NCI-H524 (cell line): ENCODE measurements around the gene NIPAL3.
"Not testable (repeated sequence)": the region's sequence is repeated elsewhere in the genome, so short reads cannot be mapped to it uniquely, and the experiment has no call there.

Experiments used
- DNase-seq, 2 experiments: peaks; one replicate each; lab custom pipeline; 2025; lab: John Stamatoyannopoulos, UW

The NIPAL3 gene

DNA sequence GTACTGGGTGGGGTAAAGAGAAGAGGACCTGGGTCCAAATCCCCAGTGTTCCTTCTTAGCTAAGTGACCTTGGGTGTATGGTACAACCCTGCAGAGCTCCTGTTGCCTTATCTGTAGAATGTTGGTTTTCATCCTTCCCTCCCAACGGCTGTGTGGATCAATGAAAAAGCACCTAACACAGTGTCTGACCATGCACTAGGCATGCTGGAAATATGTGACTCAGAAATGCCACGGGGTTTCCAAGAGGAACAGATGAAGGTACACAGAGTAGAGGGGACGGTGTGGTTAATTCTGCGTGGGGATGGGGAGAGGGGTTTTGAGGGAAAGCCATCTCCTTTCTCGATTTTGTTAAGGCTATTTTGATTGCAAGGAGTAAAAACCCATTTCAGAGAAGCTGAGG lies 8.6 kb downstream of the NIPAL3 start:
- no peak for DNase-seq

DNA sequence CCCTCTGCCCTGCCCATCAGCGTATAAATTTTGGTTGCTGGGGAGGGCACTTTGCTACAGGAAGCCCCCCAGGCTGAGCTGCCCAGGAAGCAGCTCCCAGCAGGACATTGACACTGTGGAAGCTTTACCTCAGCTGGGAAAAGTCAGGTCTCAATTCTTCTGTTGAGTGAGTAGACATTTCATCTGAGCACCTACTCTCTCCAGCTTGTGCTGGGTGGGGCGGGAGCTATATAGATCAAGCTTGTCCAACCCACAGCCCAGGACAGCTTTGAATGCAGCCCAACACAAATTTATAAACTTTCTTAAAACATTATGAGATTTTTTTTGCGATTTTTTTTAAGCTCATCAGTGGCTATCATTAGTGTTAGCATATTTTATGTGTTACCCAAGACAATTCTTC lies 9.4 kb downstream of the NIPAL3 start:
- DNase-seq = no peak

DNA sequence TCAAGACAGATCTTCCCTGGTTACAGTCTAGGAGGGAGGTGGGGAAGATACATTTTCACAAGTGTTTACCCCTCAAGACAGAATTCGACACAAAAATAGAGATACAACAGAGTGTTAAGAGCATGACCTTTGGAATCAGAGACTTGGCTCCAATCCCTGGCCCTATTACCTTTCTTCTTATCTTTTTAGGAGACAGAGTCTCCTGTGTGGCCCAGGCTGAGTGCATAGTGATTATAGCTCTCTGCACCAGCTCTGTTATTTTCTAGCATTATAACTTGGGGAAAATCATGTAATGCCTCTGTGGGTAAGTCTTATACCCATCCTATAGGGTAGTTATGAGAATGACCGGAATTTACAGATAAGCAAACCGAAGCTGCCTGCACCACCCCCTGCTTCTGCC lies 9.8 kb downstream of the NIPAL3 start:
- DNase-seq = no peak

DNA sequence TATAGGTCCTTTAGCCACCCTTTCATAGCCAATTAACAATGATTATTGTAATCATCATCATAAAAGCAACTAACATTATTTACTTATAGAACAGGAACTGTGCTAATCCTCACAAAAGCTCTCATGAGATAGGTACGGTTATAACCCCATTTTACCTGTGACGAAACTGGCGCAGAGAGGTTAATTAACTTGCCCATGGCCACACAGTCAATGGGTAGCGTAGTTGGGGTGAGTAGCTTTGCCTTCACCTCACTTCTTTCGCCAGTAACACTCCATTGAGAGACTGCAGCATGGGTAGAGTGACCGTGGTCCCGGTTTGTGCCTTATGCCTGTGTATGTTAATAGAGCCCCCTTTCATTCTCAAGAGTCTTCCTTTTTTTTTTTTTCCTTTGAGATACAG lies 10.3 kb downstream of the NIPAL3 start:
- no peak for DNase-seq

DNA sequence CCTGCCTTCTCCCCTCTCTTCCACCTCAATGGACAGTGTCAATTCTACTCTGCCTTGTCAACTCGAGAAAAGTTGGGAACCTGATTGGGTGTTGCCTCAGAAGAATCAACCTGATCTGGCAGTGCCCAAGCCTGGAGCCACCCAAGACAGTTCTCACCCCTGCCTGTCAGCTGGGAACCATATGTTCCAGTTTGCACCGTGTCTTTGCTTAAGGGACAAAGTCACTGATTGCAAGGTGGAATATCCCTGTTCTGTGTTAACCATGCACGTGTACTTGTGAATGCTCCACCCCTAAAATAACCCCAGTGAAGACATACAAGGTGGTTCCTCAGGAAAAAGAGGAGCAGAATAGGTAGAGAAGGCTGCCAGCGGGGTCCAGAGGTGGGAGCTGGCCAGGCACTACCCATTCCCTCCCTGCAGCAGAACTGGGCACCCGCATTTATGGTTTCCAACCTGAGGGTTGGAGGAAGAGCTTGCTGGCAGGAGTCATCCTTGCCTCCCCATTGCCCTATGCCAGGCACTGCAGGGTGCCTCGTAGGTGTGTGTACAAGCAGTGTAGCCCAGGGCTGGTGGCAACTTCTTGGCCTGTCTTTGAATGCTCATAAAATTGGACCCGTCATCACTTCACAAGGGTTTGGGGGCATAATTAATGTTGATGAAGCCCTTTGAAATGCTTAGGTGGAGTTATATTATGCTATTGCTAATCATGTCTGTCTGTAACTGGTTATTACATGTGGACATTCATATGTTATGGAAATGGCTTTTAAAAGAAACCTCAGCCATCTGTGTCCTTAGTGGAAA lies 11.3 kb downstream of the NIPAL3 start:
- peak; percentile 29 to 67 for DNase-seq

DNA sequence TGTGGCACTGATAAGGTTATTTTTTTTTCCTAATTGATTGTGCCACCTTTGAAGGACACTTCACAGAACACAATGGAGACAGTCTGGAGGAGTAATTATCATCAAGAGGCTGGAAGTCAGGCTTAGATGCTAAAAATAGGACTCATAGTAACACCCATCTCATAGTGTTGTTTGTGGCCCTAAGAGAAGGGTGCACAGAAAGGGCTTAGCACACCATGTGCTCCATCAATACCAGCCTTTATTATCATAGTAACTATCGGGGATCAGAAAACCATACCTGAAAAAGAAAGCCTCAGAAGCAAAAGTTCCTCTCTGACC lies 11.9 kb downstream of the NIPAL3 start:
- peak; percentile 67 to 77 for DNase-seq

DNA sequence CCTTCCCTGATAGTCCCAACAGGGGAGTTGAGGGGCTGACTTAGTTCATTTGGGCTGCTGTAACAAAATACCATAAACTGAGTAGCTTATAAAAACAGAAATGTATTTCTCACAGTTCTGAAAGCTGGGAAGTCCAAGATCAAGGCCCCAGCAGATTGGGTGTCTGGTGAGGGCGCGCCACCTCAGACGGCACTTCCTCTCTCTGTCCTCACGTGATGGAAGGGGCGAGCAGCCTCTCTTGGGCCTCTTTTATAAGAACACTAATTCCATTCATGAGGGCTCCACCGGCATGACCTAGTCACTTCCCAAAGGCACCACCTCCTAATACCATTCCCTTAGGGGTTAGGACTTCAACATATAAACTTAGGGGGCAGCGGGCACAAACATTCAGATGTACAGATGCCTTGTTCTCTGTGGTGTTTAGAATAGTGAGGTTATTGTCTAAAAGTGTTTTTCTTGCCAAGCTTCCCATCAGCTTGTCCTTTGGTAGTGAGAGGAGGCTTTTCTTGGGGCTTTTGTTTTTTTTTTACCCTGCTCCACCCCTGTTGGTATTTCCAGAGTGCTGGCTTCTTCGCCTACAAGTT lies 20.3 kb downstream of the NIPAL3 start:
- no peak for DNase-seq

DNA sequence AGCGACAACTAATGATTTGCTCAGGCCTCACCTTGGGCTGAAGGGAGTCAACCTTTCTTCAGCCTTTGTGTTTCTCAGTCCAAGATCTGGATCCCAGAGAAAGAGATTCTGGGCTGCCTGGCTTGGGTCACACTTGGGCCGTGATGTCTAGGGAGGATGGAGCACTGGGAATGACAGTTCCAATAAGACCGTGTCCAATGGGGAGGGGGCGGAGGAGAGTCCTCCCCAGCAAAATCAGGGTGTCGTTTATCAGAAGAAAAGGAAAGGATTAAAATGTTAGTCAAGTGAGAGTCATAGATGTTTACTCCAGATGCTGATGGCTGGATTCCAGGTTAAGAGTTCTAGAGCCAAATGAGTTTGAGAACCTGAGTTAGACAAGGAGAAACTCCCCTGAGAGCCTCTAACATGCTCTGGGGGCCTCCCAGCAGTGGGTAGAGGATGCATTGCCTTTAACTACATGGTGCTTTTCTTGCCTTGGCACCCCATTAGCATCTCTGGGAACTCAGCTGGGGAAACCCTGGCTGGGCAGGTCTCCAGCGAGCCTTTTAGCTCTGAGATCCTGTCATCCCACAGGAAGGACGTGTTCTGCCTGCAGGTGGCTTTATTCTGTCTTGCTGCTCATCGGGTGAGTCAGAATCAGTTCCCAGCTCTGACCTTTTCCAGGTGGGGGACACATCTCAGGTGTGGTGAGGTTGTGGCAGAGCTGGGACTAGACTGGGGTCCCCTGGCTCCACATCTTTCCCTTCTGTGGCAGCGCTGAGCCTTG lies 22.2 kb downstream of the NIPAL3 start:
- DNase-seq = no peak

DNA sequence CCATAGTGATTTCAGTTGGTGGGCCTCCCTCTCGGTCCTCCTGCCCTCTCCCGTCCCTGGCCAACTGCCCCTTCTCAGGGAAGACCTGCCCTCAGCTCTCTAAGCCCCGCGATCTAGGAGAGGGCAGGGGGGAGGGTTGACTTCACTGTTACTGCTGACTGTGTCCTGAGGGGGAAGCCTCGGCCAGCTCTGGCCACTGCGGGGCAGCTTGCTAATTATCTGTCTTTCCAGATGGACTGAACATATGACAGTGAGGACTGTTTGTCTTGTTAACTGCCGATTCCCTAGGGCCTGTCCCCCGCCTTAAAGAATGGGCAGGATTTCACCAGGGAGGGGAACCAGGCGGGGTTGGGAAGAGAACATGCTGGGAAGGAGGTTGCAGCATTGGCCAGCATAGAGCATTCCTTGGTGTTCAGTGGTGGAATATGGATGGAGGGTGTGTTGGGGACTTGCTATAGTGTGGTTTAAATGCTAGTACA lies 22.9 kb downstream of the NIPAL3 start:
- peak; percentile 89 to 93 for DNase-seq

DNA sequence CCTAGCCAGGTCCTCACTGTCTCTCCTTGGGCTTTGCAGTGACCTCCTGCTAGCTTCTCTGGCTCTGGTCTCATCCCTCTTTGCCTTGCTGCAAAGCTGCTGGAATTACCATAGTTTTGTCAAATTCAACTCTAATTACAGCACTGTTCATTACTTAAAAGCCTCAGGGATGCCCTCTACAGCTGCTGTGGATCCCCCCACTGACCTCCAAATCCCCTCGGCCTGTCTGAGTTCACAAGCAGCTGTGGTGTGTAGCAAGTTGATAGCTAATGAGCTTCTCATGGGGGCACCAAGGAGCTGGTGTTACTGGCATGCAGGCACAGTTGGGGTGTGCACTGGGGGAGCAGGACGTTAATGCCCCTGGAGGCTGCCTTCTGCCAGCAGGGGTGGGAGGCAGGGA lies 24.8 kb downstream of the NIPAL3 start:
- peak in 1 of 2 experiments; percentile 54 for DNase-seq

DNA sequence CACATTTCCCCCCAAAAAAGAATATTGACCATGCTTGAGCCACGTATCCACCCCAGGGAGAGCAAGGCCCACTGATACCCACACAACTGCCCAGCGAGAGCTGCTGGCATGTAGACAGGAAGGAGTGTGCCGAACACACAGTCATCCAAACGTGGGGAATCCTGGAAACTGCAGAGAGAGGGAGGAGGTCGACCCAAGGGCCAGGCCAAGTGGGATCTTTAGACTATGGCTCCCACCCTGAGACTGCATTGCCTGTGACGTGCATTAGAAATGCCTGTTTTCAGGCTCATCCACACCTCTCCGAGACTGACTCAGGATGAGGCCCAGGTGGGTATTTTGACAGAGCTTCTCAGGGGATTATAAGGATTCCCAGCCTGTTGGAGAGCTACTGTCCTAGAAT lies 25.9 kb downstream of the NIPAL3 start:
- no peak for DNase-seq

DNA sequence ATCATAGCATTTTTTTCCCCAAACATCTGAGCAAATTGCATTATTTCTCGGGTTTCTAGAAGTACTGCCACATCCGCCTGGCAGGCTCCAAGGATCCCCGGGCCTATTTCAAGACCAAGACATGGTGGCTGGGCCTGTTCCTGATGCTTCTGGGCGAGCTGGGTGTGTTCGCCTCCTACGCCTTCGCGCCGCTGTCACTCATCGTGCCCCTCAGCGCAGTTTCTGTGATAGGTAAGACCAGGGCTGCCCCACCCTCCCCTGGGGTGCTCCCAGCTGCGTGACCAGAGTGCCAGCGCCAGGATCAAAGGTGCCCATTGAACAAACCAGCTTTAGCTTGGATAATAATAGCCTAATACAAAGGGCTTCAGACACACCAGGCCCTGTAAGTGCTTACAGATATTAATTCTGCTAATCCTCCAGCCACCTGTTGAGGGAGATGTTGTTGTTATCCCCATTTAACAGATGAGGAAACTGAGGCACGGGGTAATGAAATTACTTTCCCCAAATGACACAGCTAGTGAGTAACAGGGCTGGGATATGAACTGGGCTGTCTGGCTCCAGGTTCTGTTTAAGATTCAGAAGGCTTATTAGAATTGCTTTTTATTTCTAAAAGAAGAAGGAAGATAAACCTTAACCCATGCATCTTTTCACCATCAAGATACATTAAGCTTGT lies 26.5 kb downstream of the NIPAL3 start:
- DNase-seq = peak in 1 of 2 experiments; percentile 13

DNA sequence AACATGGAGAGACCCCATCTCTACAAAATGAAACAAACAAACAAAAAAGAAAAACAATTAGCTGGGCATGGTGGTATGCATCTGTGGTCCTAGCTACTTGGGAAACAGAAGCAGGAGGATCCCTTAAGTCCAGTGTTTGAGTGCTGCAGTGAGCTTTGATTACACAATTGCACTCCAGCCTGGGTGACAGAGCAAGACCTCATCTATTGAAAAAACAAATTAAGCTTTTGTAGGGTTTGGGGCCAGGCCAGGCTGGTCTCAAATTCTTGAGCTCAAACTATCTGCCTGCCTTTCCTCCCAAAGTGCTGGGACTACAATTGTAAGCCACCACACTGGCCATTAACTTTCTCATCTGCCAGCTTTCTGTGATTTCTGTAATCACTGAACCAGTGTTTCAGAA lies 27.2 kb downstream of the NIPAL3 start:
- DNase-seq = no peak

DNA sequence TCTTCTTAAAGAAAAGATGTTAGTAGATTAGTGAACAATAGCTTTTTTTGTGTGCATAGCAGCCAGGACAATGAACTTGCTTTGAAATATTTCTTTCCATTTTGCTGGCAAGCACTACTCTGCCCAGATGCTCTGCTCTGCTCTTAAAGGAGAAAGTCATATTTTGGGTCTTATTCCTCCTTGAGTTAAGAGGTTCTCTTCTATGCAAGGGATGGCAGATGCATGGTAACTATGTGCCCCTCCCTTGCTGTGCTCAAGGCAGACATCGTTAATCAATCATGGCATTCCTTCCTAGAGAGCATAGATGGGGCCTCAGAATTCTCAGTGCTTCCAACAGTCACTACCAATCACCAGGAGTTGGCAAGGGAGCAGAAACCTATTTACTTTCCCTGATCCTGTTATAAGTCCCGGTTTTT lies 27.6 kb downstream of the NIPAL3 start:
- peak; percentile 50 to 61 for DNase-seq

DNA sequence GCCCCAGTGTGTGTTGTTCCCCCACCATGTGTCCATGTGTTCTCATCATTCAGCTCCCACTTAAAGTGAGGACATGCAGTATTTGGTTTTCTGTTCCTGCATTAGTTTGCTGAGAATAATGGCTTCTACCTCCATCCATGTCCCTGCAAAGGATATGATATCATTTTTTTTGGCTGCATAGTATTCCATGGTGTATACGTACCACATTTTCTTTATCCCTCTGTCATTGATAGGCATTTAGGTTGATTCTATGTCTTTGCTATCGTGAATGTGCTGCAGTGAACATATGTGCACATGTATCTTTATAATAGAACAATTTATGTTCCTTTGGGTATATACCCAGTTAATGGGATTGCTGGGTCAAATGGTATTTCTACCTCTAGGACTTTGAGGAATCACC lies 30.8 kb downstream of the NIPAL3 start:
- DNase-seq = not testable (repeated sequence)

DNA sequence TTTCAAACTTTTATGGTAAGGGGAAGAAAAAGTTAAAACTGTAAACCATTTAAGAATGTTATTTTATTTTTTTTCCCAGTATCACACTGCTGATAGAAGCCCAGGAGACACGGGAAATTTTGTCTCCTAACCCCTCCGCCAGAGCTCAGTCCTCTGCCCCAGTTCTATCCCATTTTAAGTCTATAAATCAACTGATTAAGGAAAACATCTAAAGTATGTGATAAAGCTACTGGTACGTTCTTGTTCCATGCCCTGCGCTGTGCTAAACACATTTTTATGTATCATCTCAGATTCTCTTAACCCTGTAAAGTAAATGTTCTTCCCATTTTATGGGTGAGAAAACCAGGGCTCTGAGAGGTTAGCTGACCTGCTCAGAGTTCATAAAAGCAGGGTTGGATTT lies 34.7 kb downstream of the NIPAL3 start:
- no peak for DNase-seq

DNA sequence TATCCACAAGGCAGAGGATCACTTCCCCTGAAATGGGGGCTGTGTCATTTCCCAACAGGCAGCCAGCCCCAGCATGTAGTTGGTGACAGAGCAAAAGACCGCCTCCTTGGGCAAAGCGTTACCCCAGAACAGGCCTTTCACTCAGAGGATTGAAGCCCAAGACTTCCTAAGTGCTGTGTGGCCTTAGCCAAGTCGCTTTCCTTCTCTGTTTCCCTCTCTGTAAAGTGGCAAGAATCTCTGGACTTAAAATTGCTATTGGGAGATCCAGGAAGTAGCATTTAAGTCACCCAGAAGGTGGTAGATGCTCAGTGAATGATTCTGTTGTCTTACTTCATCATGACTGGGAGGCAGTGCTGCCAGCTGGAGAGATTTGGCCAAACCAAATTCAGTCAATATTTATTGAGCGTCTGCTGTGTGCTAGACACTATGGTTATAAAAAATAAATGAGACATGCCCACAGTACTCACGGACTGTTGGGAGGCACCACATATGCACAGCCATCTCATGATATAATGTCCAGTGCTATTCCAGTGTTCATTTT lies 35.3 kb downstream of the NIPAL3 start:
- DNase-seq = no peak

DNA sequence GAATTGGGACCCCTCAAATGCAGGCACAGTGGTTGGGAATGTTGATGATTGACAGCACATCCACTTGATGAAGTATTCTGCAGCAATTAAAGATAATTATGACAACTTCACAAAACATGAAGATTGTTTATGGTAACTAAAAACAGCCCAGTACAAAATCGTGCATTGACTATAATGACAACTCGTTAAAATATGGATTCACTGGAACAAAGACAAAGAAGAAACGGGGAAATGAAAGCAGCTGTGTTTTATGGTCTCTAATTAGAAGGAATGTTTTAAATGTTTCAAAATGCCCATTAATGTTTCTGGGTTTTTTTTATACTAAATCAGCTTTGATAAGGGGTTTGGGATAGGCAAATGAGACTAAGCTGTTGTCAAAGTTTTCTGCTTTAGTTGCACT lies 36.1 kb downstream of the NIPAL3 start:
- no peak for DNase-seq

DNA sequence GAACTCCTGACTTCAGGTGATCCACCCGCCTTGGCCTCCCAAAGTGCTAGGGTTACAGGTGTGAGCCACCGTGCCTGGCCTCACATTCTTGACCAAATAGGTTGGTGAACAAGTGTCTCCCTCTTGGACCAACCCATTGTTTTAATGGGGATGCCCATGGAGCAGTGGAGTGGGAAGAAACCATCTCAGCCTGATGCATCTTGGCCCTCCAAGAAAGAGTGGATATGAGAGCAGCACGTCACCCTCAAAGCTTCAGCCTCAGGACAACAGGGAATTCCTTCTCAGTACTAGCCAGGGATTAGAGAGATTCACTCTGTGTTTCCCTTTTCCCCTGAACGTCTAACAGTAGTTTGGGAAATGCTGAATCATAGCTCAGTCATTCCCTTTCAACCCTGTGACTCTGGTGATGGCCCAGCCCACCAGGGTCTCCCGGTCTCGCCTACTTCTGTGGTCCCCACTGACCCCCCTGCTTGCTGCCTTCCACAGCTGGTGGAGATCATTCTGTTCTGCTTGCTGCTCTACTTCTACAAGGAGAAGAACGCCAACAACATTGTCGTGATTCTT lies 37.4 kb downstream of the NIPAL3 start:
- DNase-seq = no peak

DNA sequence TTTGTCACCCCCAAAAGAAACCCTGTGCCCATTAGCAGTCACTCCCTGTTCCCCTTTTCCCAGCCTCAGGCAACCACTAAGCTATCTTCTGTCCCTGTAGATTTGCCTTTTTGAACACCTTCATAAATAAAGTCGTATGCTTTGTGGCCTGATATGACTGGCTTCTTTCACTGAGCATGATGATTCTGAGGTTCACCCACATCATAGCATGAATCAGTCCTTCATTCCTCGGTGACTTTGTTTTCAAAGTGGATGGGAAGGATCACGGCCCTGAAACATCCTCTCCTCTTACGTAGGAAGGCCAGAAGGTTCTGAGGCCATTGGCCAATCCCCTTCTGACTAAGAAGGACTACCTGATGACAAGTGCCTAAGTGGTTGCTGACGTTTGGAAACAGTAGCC lies 39.1 kb downstream of the NIPAL3 start:
- DNase-seq = no peak

DNA sequence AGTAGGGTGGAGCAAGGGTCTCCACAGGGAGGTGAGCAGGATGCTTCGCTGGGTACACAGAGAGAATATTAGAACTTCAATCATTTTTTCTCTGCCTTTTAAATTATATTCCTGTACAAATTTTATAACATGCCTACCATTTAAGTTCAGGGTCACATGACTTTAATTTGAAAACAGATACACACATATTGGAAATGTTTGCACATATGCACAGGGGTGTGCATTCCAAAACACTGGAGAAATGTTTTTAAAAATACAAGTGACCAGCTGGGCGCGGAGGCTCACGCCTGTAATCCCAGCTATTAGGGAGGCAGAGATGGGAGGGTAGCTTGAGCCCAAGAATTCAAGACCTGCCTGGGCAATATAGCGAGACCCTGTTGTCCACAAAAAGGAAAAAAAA lies 39.7 kb downstream of the NIPAL3 start:
- DNase-seq = no peak

DNA sequence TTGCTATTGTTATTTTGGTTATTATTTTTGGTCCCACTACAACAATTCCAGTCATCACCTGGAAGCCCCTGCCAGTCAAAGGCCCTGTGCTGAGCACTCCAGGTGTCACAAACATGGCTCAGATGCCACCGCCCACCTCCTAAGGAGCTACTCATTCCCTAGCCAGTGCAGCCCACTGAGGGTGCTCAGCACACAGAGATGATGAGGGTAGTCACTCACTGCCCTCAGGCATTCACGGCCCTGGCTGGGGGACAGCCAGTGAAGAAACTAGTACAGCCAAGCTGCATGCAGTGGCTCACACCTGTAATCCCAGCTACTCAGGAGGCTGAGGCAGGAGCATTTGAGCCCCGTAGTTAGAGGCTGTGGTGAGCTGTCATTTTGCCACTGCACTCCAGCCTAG lies 42.3 kb downstream of the NIPAL3 start:
- no peak for DNase-seq
